ENCODE data around the gene ERC2.

DNA sequence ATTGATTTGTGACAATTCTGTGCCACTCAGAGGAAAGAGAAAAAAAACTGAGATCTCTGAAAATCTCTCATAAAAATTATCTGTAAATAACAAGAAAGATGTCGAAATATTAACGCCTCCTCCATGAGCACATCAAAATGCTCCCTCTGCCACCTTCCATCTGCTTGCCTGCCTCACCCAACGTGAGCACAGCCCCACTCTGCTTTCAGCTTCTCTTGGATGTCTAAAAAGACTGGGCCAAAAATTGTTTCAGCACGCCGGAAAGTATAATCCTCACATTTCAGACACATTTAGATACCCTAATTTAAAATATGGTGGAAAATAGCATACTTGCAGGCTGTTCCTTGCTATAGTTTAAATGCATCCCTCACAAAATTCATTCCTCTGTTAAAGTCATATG is 57.1 kb downstream of the ERC2 start:
- TF ChIP-seq, protein P1, sequence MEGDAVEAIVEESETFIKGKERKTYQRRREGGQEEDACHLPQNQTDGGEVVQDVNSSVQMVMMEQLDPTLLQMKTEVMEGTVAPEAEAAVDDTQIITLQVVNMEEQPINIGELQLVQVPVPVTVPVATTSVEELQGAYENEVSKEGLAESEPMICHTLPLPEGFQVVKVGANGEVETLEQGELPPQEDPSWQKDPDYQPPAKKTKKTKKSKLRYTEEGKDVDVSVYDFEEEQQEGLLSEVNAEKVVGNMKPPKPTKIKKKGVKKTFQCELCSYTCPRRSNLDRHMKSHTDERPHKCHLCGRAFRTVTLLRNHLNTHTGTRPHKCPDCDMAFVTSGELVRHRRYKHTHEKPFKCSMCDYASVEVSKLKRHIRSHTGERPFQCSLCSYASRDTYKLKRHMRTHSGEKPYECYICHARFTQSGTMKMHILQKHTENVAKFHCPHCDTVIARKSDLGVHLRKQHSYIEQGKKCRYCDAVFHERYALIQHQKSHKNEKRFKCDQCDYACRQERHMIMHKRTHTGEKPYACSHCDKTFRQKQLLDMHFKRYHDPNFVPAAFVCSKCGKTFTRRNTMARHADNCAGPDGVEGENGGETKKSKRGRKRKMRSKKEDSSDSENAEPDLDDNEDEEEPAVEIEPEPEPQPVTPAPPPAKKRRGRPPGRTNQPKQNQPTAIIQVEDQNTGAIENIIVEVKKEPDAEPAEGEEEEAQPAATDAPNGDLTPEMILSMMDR (conservative IDR thresholded peaks at IDR 0.05 in 1 of 2, IDR thresholded peaks at IDR 0.05 in 1 of 2; ENCODE audit: low read depth in 1 of 2, low read length in 2 of 2), result no peak
- TF ChIP-seq EZH2 (IDR thresholded peaks at IDR 0.05; ENCODE audit: low read length, missing control alignments), result no peak

Data from fibroblast of lung (primary cell).